PC-3 (cell line): ENCODE data around the gene REXO1.

Experiments used
- EZH2 ChIP-seq: fragments of 300-600 bp; sonication (generic); IDR thresholded peaks from one replicate; pipeline ENCODE4 v1.6.1; 2017; ENCODE audit warnings: antibody characterized with exemption, mild to moderate bottlenecking, low read length; ENCODE audit not compliant: unreplicated experiment
- TF ChIP-seq, protein P1 (sequence below): fragments of 300-600 bp; sonication (generic); conservative IDR thresholded peaks from 2 replicates; pipeline ENCODE4 v1.5.1; 2017; ENCODE audit warnings: antibody characterized with exemption, low read depth, mild to moderate bottlenecking, low read length

DNA sequence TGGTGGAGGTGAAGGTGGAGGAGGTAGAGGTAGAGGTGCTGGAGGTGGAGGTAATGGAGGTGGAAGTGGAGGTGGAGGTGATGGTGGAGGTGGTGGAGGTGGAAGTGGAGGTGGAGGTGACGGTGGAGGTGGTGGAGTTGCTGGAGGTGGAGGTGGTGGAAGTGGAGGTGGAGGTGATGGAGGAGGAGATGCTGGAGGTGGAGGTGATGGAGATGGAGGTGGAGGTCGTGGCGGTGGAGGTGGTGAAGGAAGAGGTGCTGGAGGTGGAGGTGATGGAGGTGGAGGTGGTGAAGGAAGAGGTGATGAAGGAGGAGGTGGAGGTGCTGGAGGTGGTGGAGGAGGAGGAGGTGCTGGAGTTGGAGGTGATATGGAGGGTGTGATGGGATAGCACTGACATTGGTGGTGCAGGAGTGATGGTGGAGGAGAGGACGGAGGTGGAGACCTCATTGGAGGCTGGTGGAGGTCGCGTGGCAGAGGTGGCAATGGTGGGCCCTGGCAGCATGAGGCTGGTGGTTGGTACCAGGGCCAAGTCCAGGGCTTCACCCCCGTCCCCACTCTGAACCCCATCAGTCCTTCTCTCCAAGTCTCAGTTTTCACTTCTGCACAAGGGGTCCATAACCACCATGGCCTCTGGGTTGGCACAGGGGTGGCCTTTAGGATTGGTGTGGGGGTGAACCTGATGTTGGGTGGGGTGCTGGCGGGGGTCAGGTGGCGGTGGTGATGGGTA lies 79.2 kb downstream of the REXO1 start:
- TF ChIP-seq, protein P1, sequence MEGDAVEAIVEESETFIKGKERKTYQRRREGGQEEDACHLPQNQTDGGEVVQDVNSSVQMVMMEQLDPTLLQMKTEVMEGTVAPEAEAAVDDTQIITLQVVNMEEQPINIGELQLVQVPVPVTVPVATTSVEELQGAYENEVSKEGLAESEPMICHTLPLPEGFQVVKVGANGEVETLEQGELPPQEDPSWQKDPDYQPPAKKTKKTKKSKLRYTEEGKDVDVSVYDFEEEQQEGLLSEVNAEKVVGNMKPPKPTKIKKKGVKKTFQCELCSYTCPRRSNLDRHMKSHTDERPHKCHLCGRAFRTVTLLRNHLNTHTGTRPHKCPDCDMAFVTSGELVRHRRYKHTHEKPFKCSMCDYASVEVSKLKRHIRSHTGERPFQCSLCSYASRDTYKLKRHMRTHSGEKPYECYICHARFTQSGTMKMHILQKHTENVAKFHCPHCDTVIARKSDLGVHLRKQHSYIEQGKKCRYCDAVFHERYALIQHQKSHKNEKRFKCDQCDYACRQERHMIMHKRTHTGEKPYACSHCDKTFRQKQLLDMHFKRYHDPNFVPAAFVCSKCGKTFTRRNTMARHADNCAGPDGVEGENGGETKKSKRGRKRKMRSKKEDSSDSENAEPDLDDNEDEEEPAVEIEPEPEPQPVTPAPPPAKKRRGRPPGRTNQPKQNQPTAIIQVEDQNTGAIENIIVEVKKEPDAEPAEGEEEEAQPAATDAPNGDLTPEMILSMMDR: no peak
- no peak for TF ChIP-seq EZH2
